ENCODE results near the gene EPSTI1.
A peak's percentile ranks its signal among the peaks of the same experiment; 100 is the strongest.

- TF ChIP-seq POLR2A (IDR thresholded peaks at IDR 0.05) (peak; percentile 29), CTCF (IDR thresholded peaks at IDR 0.05) (no peak)
Measured at GRCh38 chr13:42985312-42986175, 6.5 kb downstream of the EPSTI1 start.

Measured in transverse colon (tissue), 3 donors.